NCI-H526 (cell line): ENCODE measurements around the gene RAPGEF4.

Experiments
- DNase-seq, 2 experiments: peaks; one replicate each; lab custom pipeline; 2025; lab: John Stamatoyannopoulos, UW

Gene RAPGEF4

DNA sequence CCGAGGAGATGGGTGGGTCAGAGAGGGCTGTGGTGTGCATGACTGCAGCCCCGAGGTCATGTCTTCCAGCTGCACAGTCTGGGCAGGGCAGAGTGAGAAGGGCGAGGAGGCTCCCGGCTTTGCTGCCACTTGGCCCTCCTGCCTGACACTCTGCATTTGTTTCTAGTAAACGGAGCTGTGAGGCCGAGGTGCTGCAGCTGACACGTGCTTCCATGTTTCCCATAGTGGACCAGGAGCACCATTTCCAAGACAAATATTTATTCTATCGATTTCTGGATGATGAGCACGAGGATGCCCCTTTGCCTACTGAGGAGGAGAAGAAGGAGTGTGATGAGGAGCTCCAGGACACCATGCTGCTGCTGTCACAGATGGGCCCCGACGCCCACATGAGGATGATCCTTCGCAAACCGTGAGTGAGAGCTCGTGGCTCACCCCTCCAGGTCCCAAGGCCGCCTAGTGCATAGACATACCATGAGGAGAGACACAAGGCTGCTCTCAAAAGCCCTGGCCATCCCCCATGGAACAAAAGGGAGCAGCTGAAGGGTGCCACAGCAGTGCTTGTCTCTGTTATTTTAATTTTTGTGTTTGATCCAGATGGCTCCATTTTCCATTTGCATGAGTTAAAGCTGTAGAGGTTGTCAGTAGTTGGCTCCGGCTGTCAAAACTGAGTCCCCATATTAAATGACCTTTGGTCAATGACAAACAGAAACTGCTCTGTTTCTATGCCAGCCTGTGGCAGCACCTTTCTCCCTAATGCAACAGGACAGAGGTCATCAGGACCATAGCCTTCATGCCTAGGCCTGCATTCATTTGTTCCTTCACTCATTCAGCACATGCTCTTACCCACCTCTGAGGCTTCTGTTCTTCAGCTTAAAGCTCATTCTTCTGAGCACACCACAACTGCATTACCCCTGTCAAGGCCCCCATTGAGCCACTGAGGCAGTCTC is 231.7 kb downstream of the RAPGEF4 start:
- no peak for DNase-seq

- no peak for DNase-seq
Measured at GRCh38 chr2:172968061-172968469, 232.4 kb downstream of the RAPGEF4 start.

GRCh38 chr2:172969166-172969565 is 233.5 kb downstream of the RAPGEF4 start:
- no peak for DNase-seq

DNA sequence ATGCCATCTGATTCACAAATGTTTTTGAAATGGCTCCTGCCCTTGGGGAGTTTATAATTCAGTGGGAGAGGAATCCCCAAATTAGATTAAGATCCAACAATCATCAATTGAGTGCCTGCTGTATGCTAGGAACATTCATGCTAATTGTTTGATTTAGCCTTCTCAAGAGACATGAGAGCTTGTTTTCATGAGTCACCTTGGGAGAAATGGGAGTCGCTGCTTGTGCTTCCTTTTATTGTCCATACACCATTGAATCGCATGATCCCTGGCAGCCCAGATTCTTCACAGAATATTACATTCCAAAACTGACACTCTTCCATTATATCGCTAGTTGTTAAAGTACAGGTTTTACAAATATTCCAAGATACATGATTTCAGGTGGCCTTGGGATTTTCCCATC is 234.0 kb downstream of the RAPGEF4 start:
- no peak for DNase-seq

DNA sequence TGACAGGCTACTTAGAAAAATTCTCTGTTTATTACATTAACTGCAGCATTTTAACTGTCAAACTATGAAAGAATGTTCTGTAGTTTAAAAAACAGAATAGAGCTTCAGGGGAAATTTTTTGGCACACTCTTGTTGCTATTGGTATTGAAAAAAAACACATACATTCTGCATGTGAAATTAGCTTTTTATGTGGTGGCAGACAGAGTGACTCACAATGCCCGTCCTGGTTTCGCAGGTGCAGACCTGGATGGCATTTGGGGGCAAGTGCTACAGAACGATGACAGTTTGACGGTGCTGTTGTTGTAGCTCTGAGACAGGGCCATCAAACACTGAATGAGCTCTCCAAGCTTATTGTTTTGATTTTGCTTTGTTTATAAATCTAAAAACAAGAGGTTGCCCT is 235.0 kb downstream of the RAPGEF4 start:
- DNase-seq: no peak

DNA sequence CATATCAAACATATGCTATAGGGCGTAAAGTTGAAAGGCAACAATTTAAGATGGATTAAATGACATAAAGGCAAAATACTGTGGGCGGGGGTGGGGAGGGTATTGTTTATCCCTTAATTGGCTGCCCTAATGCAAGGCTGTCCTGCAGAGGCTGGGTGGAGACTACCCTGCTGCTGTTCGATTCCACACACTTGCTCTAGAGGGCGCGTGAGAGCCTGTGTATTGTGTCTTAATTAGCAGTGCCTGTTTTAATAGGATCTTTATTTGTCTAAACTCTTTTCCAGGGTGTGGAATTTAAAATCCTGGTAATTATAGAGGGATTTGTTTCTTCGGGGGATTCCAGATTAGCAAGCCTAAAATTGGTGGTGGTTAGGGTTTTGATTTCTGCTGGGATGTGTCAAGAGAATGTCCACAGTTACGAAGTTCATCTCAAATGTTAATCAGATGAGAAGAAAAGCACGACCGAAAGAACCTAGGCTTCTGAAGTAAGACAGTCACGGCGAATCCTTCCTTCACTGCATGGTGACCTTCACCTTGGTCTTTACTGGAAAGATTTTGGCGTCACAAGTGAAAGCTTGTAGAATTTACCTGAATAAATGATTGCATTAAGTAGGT is 236.5 kb downstream of the RAPGEF4 start:
- DNase-seq: peak; percentile 12 to 55

- no peak for DNase-seq
Measured at GRCh38 chr2:172974762-172975161, 239.1 kb downstream of the RAPGEF4 start.

DNA sequence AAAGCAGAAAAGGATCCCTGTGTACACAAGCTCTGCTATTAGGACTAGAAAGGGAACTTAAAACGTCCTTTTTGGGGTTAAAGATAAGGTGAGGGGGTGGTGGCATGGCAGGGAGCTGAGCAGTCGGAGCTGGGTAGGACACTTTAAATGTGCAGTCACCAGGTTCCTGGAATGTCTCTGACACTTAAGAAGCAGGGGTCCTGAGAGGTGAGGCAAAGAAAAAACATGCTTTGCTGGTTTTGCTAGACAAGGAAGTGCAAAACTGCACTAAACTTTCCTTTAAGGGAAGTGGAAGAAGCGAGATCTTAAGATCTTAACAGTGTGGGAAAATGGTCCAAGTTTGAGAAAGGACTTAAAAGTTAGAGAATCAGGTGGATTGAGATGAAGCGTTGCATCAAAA is 240.5 kb downstream of the RAPGEF4 start:
- DNase-seq: no peak

GRCh38 chr2:172976816-172977215 is 241.2 kb downstream of the RAPGEF4 start:
- DNase-seq: no peak

- DNase-seq: no peak
Measured at GRCh38 chr2:172977270-172978062, 241.8 kb downstream of the RAPGEF4 start.

- no peak for DNase-seq
Measured at GRCh38 chr2:172978063-172978383, 242.4 kb downstream of the RAPGEF4 start.

GRCh38 chr2:172985139-172985892 is 249.7 kb downstream of the RAPGEF4 start:
- no peak for DNase-seq

DNA sequence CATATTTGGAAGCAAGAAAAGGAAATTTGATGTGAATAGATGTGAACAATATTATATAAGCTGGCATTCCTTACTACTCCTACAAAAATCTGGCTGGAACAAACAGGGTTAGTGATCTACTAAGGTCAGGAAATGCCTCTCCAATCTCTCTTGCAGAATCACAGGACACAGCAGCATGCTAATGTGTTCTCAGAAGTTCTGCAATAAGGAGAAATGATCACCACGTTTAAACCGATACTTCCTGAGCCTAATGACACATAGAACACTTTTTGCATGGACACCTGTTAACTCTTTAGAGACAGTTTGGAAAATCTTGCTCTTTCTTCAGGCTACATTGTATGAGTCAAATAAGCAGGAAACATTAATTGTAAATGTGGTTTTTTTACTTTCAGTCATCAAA is 250.4 kb downstream of the RAPGEF4 start:
- no peak for DNase-seq

GRCh38 chr2:172988728-172989127 is 253.1 kb downstream of the RAPGEF4 start:
- no peak for DNase-seq

GRCh38 chr2:172991031-172991430 is 255.4 kb downstream of the RAPGEF4 start:
- no peak for DNase-seq

DNA sequence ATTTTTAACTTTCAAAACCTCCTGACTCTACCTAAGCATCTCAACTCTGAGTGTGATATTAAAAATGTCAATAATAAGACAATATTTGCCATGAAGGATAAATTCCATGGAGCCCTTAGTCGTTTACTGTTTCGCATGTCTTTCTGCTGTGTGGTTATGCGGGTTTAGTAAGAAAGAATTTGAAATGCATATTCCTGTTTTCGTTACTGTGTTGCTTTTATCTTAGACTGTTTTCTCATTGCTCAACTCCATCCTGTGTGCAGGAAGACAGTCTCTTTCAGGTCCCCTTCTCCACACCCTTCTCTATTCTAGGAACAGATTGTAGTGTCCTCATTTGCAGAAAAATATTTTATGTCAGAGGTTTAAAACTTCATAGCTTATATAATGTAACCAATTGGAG is 257.5 kb downstream of the RAPGEF4 start:
- DNase-seq: no peak

GRCh38 chr2:172993931-172994717 is 258.5 kb downstream of the RAPGEF4 start:
- no peak for DNase-seq

GRCh38 chr2:172994864-172995263 is 259.2 kb downstream of the RAPGEF4 start:
- no peak for DNase-seq

- DNase-seq: peak in 1 of 2 experiments; percentile 52
Measured at GRCh38 chr2:172995323-172996244, 259.9 kb downstream of the RAPGEF4 start.

DNA sequence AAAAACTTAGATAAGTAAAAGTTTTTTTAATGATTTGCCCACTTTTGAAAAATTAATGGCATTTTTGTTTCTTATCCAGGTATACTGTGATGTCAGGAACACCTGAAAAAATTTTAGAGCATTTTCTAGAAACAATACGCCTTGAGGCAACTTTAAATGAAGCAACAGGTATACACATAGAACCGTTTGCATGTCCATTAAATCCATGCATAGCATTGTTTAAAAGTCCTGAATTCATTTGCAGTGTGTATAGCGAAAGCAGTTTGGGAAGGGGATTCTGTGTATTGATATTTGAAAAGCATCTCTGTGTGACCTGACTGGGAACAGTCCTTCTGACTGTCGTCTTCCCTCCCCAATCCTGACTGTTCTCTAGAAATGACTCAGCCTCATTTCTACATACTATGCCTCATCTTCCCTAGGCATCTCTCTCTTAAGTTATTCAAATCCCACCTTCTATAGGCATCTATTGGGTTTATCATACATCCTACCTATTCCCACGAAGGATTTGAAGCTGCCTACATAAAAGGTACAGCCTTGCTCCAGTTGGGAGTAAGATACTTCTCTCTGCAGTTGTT is 260.8 kb downstream of the RAPGEF4 start:
- DNase-seq: no peak
